KG1 (cell line): ENCODE measurements around the gene OSGIN1.

Experiments used
- DNase-seq: peaks from one replicate; lab custom pipeline; 2025; lab: John Stamatoyannopoulos, UW

The OSGIN1 gene

DNA sequence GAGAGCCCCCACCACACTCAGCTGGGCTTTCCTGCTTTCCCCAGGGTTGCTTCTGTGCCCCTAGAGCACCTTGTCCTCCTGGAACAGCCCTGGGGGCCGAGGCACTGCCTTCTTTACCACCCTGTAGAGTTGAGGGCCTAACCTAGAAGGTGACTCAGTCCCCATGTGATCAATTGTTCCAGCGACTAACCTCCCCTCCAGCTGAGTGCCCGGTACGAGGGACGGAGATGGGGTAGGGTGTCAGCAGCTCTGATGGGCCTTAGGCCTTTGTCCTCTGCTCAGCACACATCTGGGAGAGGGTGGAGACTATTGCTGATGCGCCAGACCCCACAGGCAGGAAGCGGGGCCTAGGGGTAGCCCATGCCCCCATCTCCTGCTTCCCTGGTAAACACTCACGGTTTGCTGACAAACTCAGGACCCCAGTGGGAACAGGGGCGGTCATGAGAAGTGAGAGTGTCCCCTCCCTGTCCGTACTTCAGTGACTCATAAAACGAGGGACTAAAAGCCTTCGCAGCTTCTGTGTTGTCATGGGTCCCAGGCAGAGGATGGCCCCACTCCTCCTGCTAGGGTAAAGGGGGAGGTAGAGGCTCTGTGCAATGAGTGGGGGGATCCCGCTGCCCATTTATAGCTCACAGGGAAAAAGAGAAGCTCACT, 48.1 kb downstream of the OSGIN1 start:
- no peak for DNase-seq

DNA sequence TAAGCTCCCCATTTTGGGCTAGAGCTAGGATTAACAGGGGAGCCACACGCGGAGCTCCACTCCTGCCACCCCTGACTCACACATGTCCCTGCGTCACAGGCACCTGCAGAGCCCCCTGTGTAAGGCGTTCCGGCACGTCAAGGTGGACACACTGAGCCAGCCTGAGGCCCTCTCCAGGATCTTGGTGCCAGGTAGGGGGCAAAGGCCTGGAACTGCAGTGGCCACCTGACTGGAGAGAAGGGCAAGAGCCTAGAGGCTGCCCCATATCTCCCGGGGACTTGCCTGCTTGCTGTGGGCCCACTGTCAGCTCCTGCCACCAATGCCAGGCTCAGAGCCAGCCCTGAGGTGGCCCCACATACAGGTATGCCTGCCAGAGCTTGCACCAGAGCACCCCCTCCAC, 48.7 kb downstream of the OSGIN1 start:
- no peak for DNase-seq

DNA sequence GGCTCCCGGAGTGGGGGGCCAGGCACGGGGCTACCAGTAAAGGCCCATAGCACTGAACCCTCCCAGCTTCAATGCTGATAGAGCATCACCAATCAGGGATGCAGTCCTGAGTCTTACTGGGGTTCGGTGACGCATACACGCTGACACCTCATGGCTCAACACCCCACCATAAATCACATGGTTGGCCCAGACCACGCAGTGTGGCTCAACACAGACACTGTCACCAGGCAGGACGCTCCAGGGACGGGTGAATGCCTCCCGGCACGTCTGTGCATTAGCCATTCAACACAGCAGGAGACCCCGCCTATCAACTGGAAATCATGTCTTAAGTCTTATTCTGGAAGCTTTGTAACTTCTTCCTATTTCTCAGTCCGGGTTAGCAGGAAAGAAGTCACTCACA, 50.0 kb downstream of the OSGIN1 start:
- DNase-seq: no peak

DNA sequence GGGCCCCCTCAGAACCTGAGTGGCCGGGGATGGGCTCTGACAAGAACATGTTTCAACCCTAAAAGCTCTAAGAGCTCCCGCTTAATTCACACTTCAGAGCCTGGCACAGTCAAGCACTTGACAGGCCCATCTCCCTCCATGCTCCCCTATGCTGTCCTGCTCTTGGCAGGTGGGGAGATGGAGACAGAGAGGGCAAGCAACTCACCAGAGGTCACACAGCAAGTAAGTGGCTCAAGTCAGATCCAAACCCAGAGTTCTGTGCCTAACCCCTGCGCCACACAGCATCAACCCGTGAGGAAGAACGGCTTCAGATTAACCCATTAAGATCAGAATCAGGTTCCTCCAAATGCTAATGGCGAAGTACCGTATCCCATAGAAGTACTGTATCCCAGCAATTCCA, 51.4 kb downstream of the OSGIN1 start:
- no peak for DNase-seq

DNA sequence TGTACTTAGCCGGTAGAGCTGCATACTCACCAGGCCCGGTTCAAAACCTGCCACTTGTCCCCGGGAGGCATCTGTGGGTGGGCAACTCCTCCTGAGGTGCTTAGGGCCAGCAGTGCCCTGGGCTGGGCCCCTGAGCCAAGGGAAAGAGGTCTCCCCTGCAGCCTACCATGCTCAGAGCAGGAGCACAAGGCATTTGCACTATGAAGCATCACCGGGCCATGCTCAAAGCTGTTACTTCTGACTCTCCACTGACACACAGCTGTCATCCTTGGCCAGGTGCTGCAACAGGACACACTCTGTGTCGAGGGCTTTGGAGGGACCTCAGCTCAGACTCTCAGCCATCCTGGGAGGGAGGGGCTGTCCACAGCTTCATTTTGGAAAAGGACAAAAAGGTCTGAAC, 52.4 kb downstream of the OSGIN1 start:
- no peak for DNase-seq

DNA sequence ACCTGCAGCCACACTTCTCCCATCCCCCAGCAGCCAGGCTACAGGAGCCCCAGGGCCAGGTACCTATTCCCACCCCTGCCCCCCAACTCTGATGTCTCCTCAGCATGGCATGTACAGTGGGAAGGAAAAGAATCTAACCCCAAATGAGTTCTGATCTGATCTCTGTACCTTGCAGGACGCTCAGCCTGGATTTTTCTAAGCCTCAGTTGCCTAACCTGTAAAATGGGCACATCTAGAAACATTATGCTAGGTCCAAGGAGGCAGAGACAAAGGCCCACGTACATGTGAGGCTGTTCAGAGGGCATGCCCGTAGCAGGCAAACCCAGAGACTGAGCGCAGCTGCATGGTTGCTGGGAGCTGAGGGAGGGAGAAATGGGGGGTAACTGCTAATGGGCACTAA, 54.5 kb downstream of the OSGIN1 start:
- no peak for DNase-seq

DNA sequence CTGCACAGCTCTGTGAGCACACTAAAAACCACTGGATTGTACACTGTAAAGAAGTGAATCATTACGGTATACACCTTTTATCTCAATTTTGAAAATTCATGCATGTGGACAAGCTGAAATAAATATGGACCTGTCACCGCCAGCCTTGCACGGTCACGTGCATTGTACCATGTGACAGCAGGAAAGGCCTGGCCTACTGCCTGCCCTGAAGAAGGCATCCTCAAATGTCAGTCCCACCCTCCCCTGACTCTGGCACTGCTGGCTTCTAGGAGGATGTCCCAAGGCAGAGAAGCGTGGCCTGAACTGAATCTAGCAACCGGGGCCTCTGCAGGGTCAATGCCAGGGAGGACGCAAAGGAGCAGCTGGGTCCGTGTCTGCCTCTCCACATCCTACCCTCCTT, 54.9 kb downstream of the OSGIN1 start:
- DNase-seq: no peak

DNA sequence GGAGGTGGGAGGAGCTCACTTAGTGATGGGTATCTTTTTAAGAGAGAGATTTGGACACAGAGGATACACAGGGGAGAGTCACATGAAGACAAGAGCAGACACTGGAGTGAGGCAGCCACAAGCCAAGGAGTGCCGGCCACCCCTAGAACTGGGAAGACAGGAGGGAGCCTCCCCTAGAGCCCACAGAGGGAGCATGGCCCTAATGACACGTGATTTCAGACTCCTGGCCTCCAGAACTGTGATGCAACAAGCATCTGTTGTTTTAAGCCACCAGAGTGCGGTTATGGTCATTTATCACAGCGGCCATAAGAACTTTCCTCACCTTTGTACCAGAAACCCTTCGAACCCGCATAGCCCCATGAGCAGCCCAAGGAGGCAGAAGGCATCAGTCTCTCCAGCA, 56.2 kb downstream of the OSGIN1 start:
- DNase-seq: no peak

DNA sequence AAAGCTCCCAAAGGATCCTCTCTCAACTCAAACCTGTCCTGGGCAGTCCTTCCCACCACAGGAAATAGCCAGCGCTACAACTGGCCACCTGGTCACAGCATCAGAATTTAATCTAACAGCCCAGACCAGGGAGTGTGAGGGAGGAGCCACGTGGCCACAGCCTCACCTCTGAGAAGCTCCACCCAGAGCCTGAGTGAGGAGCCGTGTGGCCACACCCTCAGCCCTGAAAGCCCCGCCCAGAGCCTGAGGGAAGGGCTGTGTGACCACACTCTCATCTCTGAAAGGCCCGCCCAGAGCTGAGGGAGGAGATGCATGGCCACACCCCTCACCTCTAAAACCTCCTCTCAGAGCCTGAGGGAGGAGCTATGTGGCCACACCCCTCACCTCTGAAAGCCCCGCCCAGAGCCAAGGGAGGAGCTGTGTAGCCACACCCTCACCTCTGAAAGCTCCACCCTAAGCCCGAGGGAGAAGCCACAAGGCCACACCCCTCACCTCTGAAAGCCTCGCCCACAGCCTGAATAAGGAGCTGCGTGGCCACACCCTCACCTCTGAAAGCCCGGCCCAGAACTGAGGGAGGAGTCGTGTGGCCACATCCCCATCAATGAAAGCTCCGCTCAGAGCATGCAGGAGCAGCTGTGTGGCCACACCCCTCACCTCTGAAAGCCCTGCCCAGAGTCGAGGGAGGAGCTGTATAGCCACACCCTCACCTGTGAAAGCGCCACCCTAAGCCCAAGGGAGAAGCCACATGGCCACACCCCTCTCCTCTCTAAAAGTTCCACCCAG, 60.9 kb downstream of the OSGIN1 start:
- no peak for DNase-seq

DNA sequence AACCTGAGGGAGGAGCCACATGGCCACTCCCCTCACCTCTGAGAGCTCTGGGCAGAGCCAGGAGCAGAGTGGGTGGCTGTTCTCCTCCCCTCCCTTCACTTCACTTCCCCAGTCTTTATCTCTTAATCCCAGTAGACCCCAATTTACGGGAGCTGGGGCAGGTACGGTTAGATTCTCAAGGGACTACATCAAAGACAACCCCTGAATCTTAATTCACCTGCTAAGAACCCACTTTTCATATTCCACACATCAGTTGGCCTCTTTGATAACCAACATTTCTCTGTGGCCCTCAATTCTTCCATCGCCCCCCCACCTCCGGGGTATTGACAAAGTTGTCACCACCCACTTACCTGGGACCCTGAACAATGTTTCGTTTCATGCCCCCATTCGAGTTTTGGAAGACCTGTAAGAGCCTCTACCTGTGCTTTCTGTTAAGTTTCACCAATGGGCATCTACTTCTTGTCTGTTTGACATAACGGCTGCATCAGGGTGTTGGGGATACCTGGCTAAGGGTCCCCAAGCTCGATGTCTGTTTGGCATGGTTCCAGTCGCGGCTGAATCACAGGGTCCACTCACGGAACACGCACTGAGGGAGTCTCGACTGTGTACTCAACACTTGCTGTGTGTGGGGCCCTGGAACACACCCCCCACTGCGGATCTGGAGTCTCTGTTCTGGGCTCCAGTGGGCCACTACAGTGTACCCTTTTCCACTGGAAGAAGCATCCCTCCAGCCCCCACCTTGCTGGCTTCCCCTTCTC, 61.7 kb downstream of the OSGIN1 start:
- DNase-seq: no peak

DNA sequence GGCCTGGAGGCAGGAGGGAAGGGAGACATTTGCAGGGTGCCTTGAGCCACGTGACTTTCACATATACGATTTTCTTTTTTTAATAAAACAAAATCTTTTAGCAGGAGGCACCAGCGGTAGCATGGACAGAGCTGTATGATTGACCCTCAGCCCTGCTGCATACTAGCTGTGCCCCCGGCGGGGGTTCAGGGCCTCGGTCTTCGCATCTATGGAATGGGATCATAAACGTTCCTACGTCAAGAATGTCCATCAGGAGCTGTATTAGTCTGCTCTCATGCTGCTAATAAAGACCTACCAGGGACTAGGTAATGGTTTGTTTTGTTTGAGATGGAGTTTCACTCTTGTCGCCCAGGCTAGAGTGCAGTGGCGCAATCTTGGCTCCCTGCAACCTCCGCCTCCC, 62.4 kb downstream of the OSGIN1 start:
- DNase-seq: no peak
